ENCODE data around the gene RHOT2.
A peak's percentile ranks its signal among the peaks of the same experiment; 100 is the strongest.

Gene RHOT2

GRCh38 chr16:716768-717325 lies 48.9 kb downstream of the RHOT2 start:
- Histone ChIP-seq H3K4me2 (no peak overlapping the region), H3K4me3 (IDR thresholded peaks at IDR 0.05; ENCODE audit: insufficient read depth, low read depth, low read length) (no peak overlapping the region), H3K27me3 (ENCODE audit: insufficient read depth, low read depth) (peaks cover 40% of the 10 kb centered on the region), H3K4me1 (ENCODE audit: low read depth, poor library complexity, severe bottlenecking) (peaks cover 28% of the 10 kb centered on the region), H4K20me1 (ENCODE audit: insufficient read depth) (no peaks in the 10 kb centered on the region), H3K36me3 (ENCODE audit: insufficient read depth) (no peaks in the 10 kb centered on the region), H3K79me2 (ENCODE audit: insufficient read depth, low read depth) (no peaks in the 10 kb centered on the region), H3K27ac (no peak overlapping the region), H2AFZ (ENCODE audit: low read depth) (no peak overlapping the region), H3K9ac (no peak overlapping the region)
- TF ChIP-seq CTCF (conservative IDR thresholded peaks at IDR 0.05; ENCODE audit: low read depth, low read length) = no peak

- no peak overlapping the region for H3K4me2 ChIP-seq
- H3K4me1 ChIP-seq (ENCODE audit: low read depth, poor library complexity, severe bottlenecking) = peaks cover 32% of the 10 kb centered on the region
- no peak for TF ChIP-seq CTCF (conservative IDR thresholded peaks at IDR 0.05; ENCODE audit: low read depth, low read length)
- H3K36me3 ChIP-seq (ENCODE audit: insufficient read depth) = no peaks in the 10 kb centered on the region
- H4K20me1 ChIP-seq (ENCODE audit: insufficient read depth) = no peaks in the 10 kb centered on the region
- peaks cover 32% of the 10 kb centered on the region for H3K27me3 ChIP-seq (ENCODE audit: insufficient read depth, low read depth)
- no peak overlapping the region for H3K9ac ChIP-seq
- H3K79me2 ChIP-seq (ENCODE audit: insufficient read depth, low read depth) = no peaks in the 10 kb centered on the region
- H2AFZ ChIP-seq (ENCODE audit: low read depth) = no peak overlapping the region
- no peak overlapping the region for H3K27ac ChIP-seq
- no peak overlapping the region for H3K4me3 ChIP-seq (IDR thresholded peaks at IDR 0.05; ENCODE audit: insufficient read depth, low read depth, low read length)
These were observed 49.7 kb downstream of the RHOT2 start for GRCh38 chr16:717450-718245.

GRCh38 chr16:718389-718788 lies 50.5 kb downstream of the RHOT2 start:
- no peak overlapping the region for H3K4me2 ChIP-seq
- no peak overlapping the region for H3K9ac ChIP-seq
- H3K27me3 ChIP-seq (ENCODE audit: insufficient read depth, low read depth) = peaks cover 24% of the 10 kb centered on the region
- no peak overlapping the region for H2AFZ ChIP-seq (ENCODE audit: low read depth)
- no peaks in the 10 kb centered on the region for H4K20me1 ChIP-seq (ENCODE audit: insufficient read depth)
- H3K4me3 ChIP-seq (IDR thresholded peaks at IDR 0.05; ENCODE audit: insufficient read depth, low read depth, low read length) = no peak overlapping the region
- TF ChIP-seq CTCF (conservative IDR thresholded peaks at IDR 0.05; ENCODE audit: low read depth, low read length) = no peak
- no peaks in the 10 kb centered on the region for H3K79me2 ChIP-seq (ENCODE audit: insufficient read depth, low read depth)
- no peaks in the 10 kb centered on the region for H3K36me3 ChIP-seq (ENCODE audit: insufficient read depth)
- H3K4me1 ChIP-seq (ENCODE audit: low read depth, poor library complexity, severe bottlenecking) = peaks cover 37% of the 10 kb centered on the region
- H3K27ac ChIP-seq = no peak overlapping the region

GRCh38 chr16:718922-719321 lies 51.0 kb downstream of the RHOT2 start:
- H3K4me2 ChIP-seq = peak overlapping the region; percentile 81; the same call in 1 of the 2 replicates
- no peaks in the 10 kb centered on the region for H3K79me2 ChIP-seq (ENCODE audit: insufficient read depth, low read depth)
- peaks cover 42% of the 10 kb centered on the region for H3K4me1 ChIP-seq (ENCODE audit: low read depth, poor library complexity, severe bottlenecking)
- H3K27me3 ChIP-seq (ENCODE audit: insufficient read depth, low read depth) = peaks cover 19% of the 10 kb centered on the region
- no peak overlapping the region for H2AFZ ChIP-seq (ENCODE audit: low read depth)
- no peak for TF ChIP-seq CTCF (conservative IDR thresholded peaks at IDR 0.05; ENCODE audit: low read depth, low read length)
- no peak overlapping the region for H3K27ac ChIP-seq
- H3K4me3 ChIP-seq (IDR thresholded peaks at IDR 0.05; ENCODE audit: insufficient read depth, low read depth, low read length) = no peak overlapping the region
- no peak overlapping the region for H3K9ac ChIP-seq
- no peaks in the 10 kb centered on the region for H3K36me3 ChIP-seq (ENCODE audit: insufficient read depth)
- H4K20me1 ChIP-seq (ENCODE audit: insufficient read depth) = no peaks in the 10 kb centered on the region

All from KMS-11 (cell line).